Endothelial cell of umbilical vein (primary cell): ENCODE results near the gene LRRC61. TPM values are rescaled to one million over a fixed set of nuclear protein-coding genes. Genes with fewer than 3 reads are reported as not detected.

Experiments
- BruUV-seq: library from RNA; stranded (reverse); fragments of 400-500 nt; replicated peaks from 2 replicates; lab custom pipeline; 2021; lab: Mats Ljungman, UMichigan
- CTCF ChIA-PET: fragments of 300-600, 350-600 bp; sonication (Branson Sonifier 250); formaldehyde crosslinking; loops from one replicate; lab custom pipeline; 2021; ENCODE audit warnings: antibody characterized with exemption, inconsistent platforms; lab: Charles Lee
- POLR2A ChIA-PET: fragments of 300-600, 350-600 bp; sonication (Branson Sonifier 250); formaldehyde crosslinking; loops from one replicate; lab custom pipeline; 2021; ENCODE audit warnings: antibody characterized with exemption, inconsistent platforms; lab: Charles Lee
- DNase-seq: peaks from one replicate; pipeline ENCODE4 v3.0.0-alpha.2; 2011; ENCODE audit warnings: low read depth, low spot score
- FAIRE-seq: peaks from 2 replicates; lab custom pipeline; 2011; peaks lifted over from hg19 to GRCh38; lab: Jason Lieb, UNC
- H2AFZ ChIP-seq: 2 replicates; pipeline ENCODE4 v1.6.0; 2012; ENCODE audit warnings: low read depth, low read length, control low read depth, inconsistent platforms
- H3K27ac ChIP-seq: 2 replicates; pipeline ENCODE4 v1.5.1; 2011; ENCODE audit warnings: low read depth, mild to moderate bottlenecking, control low read depth, low read length, moderate library complexity; ENCODE audit not compliant: insufficient read depth
- H3K27me3 ChIP-seq, 2 experiments: 2 replicates each; pipeline versions ENCODE4 v1.6.0 to v1.6.1; 2011; ENCODE audit warnings: low read length in 2 of 2, mixed read lengths in 1 of 2; ENCODE audit not compliant: control insufficient read depth in 2 of 2, insufficient read depth in 2 of 2
- H3K36me3 ChIP-seq, 2 experiments: 2 replicates in 1 of 2; 3 replicates in 1 of 2; pipeline ENCODE4 v1.5.1; 2011; ENCODE audit warnings: low read length in 2 of 2, mild to moderate bottlenecking in 1 of 2, moderate library complexity in 1 of 2; ENCODE audit not compliant: control insufficient read depth in 2 of 2, insufficient read depth in 2 of 2; ENCODE audit errors: extremely low read depth in 1 of 2
- H3K4me1 ChIP-seq: 3 replicates; pipeline ENCODE4 v1.5.1; 2011; ENCODE audit warnings: mild to moderate bottlenecking, low read length; ENCODE audit not compliant: control insufficient read depth, insufficient read depth; ENCODE audit errors: extremely low read depth
- H3K4me2 ChIP-seq: 2 replicates; pipeline ENCODE4 v1.6.1; 2011; ENCODE audit warnings: low read length, control low read depth, mixed read lengths; ENCODE audit not compliant: insufficient read depth
- H3K4me3 ChIP-seq, 3 experiments: fragments of 200-600 bp in 1 of 3; sonication (generic), shearing (Covaris generic) in 1 of 3; replicated peaks in 1 of 3; 2 replicates each; pipeline ENCODE4 v1.5.1; 2011 to 2016; ENCODE audit warnings: control low read depth in 3 of 3, low read length in 3 of 3, mild to moderate bottlenecking in 2 of 3, inconsistent platforms in 1 of 3, low read depth in 1 of 3, moderate library complexity in 1 of 3; ENCODE audit not compliant: insufficient read depth in 1 of 3
- H3K79me2 ChIP-seq: 2 replicates; pipeline ENCODE4 v1.6.0; 2012; ENCODE audit warnings: low read length, inconsistent platforms; ENCODE audit not compliant: control insufficient read depth, insufficient read depth
- H3K9ac ChIP-seq: replicated peaks from 2 replicates; pipeline ENCODE3; 2011; ENCODE audit warnings: low read length, control low read depth; ENCODE audit not compliant: insufficient read depth; ENCODE audit errors: extremely low read depth
- H3K9me1 ChIP-seq: replicated peaks from 3 replicates; pipeline ENCODE4 v1.6.0; 2011; ENCODE audit warnings: mild to moderate bottlenecking, low read length; ENCODE audit not compliant: control insufficient read depth, insufficient read depth; ENCODE audit errors: extremely low read depth
- H3K9me3 ChIP-seq: replicated peaks from 2 replicates; pipeline ENCODE4 v1.5.1; 2012; ENCODE audit warnings: low read length, inconsistent platforms; ENCODE audit not compliant: control insufficient read depth, insufficient read depth
- H4K20me1 ChIP-seq: replicated peaks from 2 replicates; pipeline ENCODE3; 2011; ENCODE audit warnings: mild to moderate bottlenecking, low read length; ENCODE audit not compliant: control insufficient read depth, insufficient read depth; ENCODE audit errors: extremely low read depth
- CTCF ChIP-seq, 2 donors: IDR thresholded peaks; 1 replicate in 1 of 2; 2 replicates in 1 of 2; pipeline ENCODE4 v1.5.1; 2011; ENCODE audit warnings: low read length in 2 of 2, mild to moderate bottlenecking in 2 of 2, moderate library complexity in 2 of 2, control low read depth in 1 of 2, inconsistent platforms in 1 of 2, low read depth in 1 of 2; ENCODE audit not compliant: insufficient read depth in 1 of 2; ENCODE audit errors: extremely low read depth in 1 of 2
- EZH2 ChIP-seq: IDR thresholded peaks from 2 replicates; pipeline ENCODE4 v1.6.1; 2012; ENCODE audit warnings: borderline replicate concordance, low read depth, mild to moderate bottlenecking, moderate library complexity, low read length, inconsistent platforms; ENCODE audit not compliant: severe bottlenecking
- FOS ChIP-seq: IDR thresholded peaks from 2 replicates; pipeline ENCODE4 v1.6.1; 2011; ENCODE audit warnings: mild to moderate bottlenecking, low read length, moderate library complexity, borderline replicate concordance; ENCODE audit not compliant: insufficient read depth
- GATA2 ChIP-seq: IDR thresholded peaks from 2 replicates; pipeline ENCODE4 v1.7.0; 2011; ENCODE audit warnings: low read depth, mild to moderate bottlenecking, moderate library complexity, mixed read lengths, low read length; ENCODE audit not compliant: insufficient read length, insufficient read depth
- JUN ChIP-seq: IDR thresholded peaks from 2 replicates; pipeline ENCODE4 v1.6.1; 2011; ENCODE audit warnings: borderline replicate concordance, low read depth; ENCODE audit not compliant: insufficient read length, insufficient read depth
- MYC ChIP-seq: IDR thresholded peaks from one replicate; pipeline ENCODE4 v1.6.1; 2011; ENCODE audit warnings: mild to moderate bottlenecking, low read depth, low read length
- POLR2A ChIP-seq: IDR thresholded peaks from 2 replicates; pipeline ENCODE4 v1.6.1; 2012; ENCODE audit warnings: low read depth, mild to moderate bottlenecking, control low read depth, low read length
- POLR2AphosphoS5 ChIP-seq: IDR thresholded peaks from 2 replicates; pipeline ENCODE4 v1.6.1; 2012; ENCODE audit warnings: low read depth, mild to moderate bottlenecking, control low read depth, low read length, moderate library complexity; ENCODE audit not compliant: insufficient read depth
- dilution Hi-C: fragments of 300-500 bp; cut with MboI; formaldehyde crosslinking; loops from one replicate; pipeline ENCODE4 v1.15.0; 2019; ENCODE audit warnings: low sequenced_read_pairs; ENCODE audit not compliant: extremely low pct_ligation_motif_present
- intact Hi-C: fragments of 100-400 bp; cut with micrococcal nuclease; formaldehyde crosslinking; loops from one replicate; pipeline ENCODE4 v1.10.0; 2022
- polyA plus RNA-seq, 4 experiments: library from polyadenylated mRNA; depleted of rRNA in 3 of 4; stranded (reverse) in 3 of 4; unstranded in 1 of 4; fragments of >200 nt; gene quantifications; 2 replicates each; pipeline versions ENCODE4 v1.2.1 to v1.2.3, GENCODE V29; 2011 to 2012; ENCODE audit warnings: missing spikeins in 1 of 4
- total RNA-seq: library from RNA; stranded (reverse); gene quantifications from 2 replicates; pipeline ENCODE4 v1.2.3, GENCODE V29; 2021
- TF ChIP-seq, protein P1 (sequence below): IDR thresholded peaks from 2 replicates; pipeline ENCODE4 v1.6.1; 2011; ENCODE audit not compliant: insufficient read depth, insufficient read length

Gene LRRC61
- total and polyA plus RNA-seq, 2 donors (not counting 3 experiments of a cell fraction or from before 2014, with no cell fraction given) = 0.72 TPM; not detected in 1

DNA sequence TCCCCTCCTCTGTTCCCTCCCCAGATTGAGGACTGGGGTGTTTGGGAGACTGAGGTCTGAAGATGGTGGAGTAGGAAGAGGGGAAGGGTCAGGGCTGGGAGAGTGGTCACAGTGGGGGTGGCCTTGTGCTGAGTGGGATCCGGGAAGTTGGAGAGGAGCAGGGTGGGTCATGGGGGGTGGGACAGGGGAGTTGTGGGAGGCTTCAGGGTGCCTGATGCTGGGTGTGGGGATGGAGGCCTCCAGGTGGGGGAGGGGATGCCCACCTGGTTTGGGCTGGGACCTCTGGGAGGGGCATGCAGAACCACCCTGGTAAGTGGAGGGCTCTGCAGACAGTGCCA, 58.6 kb downstream of the LRRC61 start:
- Histone ChIP-seq H3K4me1 (peaks cover 26% of the 10 kb centered on the region), H3K4me3 (no peak overlapping the region), H3K36me3 (peaks cover 0 to 7% of the 10 kb centered on the region in 2 experiments), H3K9ac (no peak overlapping the region), H3K9me1 (no peaks in the 10 kb centered on the region), H3K27ac (no peak overlapping the region), H3K27me3 (no peaks in the 10 kb centered on the region), H2AFZ (no peak overlapping the region), H4K20me1 (no peaks in the 10 kb centered on the region), H3K4me2 (no peak overlapping the region), H3K79me2 (peaks cover 34% of the 10 kb centered on the region), H3K9me3 (no peaks in the 10 kb centered on the region)
- intact Hi-C loops (no loop called here), dilution Hi-C loops (no loop called here)
- no peak for DNase-seq
- FAIRE-seq = no peak
- TF ChIP-seq EZH2 (no peak), JUN (no peak), POLR2AphosphoS5 (no peak), POLR2A (no peak), FOS (no peak), CTCF (IDR thresholded peaks at IDR 0.05; ENCODE audit: extremely low read depth in 1 of 2, insufficient read depth in 1 of 2, low read depth in 1 of 2, low read length in 2 of 2) (no peak), GATA2 (no peak), MYC (no peak)
- TF ChIP-seq, protein P1, sequence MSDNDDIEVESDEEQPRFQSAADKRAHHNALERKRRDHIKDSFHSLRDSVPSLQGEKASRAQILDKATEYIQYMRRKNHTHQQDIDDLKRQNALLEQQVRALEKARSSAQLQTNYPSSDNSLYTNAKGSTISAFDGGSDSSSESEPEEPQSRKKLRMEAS = no peak
- ChIA-PET POLR2A (no interaction called here), CTCF (no interaction called here)
- no TSS peak for BruUV-seq
